M059J (cell line): ENCODE measurements around the gene CDK11B. TPM values are rescaled to one million over a fixed set of nuclear protein-coding genes. Genes with fewer than 3 reads are reported as not detected.
"Not testable (repeated sequence)": the region's sequence is repeated elsewhere in the genome, so short reads cannot be mapped to it uniquely, and the experiment has no call there.

Experiments
- DNase-seq: peaks from one replicate; pipeline ENCODE4 v3.0.0-alpha.2; 2012; ENCODE audit warnings: low read depth
- total RNA-seq: library from RNA; depleted of rRNA; stranded (reverse); fragments of >200 nt; shearing (Covaris generic); gene quantifications from 2 replicates; pipeline ENCODE4 v1.2.3, GENCODE V29; 2014; rRNA removed

The CDK11B gene
- total RNA-seq, result 7.4 and 13.2 TPM in 2 replicates

- peak; percentile 93 for DNase-seq
Observed at GRCh38 chr1:1658583-1659549, at the start of gene CDK11B. Gene CDK11B (minus strand): TSS chr1:1659004. CDS start chr1:1657485, 1,519 bp downstream.

DNA sequence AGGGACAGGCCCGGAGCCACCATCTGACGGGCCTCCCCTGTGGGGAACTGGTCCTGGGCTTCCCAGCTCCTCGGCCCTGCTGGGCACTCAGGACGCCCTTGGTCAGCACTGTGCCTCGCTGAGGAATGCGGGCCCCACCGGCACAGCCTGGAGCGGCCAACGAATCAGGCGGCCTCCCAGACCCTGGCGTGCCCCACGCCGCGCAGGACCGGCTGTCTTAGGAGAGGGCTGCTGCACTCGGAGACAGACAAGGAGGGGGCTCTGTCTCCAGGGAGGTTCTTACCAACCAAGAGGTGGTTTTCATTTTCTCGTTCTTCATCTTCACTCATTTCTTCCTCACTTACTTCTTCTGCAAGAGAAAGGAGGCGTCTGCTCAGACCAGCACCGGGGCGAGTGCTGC is 49.1 kb upstream of the CDK11B start:
- DNase-seq, result not testable (repeated sequence)

GRCh38 chr1:1707241-1707640 is 48.4 kb upstream of the CDK11B start:
- not testable (repeated sequence) for DNase-seq

DNA sequence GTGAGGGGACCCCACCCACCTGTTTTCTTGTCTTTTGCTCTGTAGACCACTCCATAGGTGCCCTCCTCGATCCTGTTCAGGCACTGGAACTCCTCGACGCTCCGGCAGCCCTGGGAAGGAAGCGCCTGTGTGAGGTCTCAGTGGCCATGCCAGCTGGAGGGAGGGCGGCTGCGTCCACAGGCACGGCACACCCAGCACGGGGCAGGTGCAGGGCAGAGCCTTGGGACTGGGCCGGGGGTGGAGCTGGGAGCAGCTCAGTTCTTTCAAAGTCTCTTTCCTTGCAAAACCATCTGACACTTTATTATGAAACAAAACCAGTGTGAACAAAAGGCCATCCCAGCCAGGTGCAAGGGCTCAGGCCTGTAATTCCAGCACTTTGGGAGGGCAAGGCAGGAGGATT is 46.8 kb upstream of the CDK11B start:
- not testable (repeated sequence) for DNase-seq

GRCh38 chr1:1704284-1704957 is 45.6 kb upstream of the CDK11B start:
- not testable (repeated sequence) for DNase-seq

- no peak for DNase-seq
Observed at GRCh38 chr1:1703796-1704195, 45.0 kb upstream of the CDK11B start.

GRCh38 chr1:1702506-1702905 is 43.7 kb upstream of the CDK11B start:
- DNase-seq, result not testable (repeated sequence)

DNA sequence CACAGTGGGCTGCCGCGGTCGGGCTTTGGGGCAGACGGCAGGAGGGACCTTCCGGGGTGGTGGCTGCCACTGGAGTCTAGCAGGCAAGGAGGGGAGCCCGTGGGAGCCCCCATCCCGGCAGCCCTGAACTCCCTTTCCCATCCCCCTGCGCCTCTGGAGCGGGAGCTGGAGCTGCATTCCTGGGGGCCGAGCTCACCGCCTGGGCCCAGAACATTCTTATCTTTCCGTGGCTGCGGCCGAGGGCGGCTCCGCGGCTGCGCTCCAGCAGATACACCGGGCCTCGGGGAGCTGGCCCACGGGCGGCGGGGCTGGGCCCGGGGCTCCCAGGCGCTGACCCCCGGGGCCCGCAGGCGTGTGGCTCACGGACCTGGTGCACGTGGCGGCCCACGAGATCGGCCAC is 41.8 kb upstream of the CDK11B start:
- not testable (repeated sequence) for DNase-seq

- not testable (repeated sequence) for DNase-seq
Observed at GRCh38 chr1:1700067-1700466, 41.3 kb upstream of the CDK11B start.

GRCh38 chr1:1699061-1699460 is 40.3 kb upstream of the CDK11B start:
- DNase-seq, result not testable (repeated sequence)

DNA sequence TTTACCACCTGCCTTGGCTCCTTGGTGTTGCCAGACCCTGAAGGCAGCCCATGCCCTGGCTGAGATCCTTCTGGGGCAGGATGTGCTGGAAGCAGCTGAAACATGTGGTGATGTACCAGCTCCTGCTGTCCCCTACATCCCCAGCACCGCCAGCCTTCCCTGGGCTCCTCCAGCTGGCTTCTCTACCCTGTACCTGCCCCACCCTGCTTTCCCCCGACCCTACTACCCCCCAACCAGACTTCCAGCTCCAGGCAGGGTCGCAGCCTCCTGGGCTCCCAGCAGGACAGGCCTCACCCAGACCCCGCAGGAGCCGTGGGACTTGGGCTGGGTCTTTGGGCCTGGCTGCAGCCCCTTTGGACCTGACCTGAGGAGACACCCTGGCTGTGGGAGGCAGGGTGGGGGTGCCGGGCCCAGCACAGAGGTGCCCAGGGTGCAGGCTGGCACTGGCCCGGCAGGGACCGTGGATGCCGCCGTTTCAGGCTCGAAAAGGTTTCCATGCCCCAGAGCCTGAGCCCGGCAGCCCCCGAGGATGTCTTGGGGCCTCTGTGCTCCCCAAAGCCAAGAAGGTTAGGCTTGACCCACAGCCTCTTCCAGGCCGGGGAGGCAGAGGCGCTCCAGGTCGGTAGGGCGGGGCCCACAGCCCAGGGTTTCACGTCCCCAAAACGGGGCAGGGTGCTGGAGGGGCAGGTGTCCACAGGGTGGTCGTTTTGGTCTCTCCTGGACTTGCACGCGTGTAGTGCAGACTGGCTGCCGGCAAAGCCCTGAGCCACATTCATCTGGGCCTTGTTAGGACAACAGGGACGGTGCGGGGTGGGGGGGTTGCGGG is 38.8 kb upstream of the CDK11B start:
- DNase-seq, result not testable (repeated sequence)

DNA sequence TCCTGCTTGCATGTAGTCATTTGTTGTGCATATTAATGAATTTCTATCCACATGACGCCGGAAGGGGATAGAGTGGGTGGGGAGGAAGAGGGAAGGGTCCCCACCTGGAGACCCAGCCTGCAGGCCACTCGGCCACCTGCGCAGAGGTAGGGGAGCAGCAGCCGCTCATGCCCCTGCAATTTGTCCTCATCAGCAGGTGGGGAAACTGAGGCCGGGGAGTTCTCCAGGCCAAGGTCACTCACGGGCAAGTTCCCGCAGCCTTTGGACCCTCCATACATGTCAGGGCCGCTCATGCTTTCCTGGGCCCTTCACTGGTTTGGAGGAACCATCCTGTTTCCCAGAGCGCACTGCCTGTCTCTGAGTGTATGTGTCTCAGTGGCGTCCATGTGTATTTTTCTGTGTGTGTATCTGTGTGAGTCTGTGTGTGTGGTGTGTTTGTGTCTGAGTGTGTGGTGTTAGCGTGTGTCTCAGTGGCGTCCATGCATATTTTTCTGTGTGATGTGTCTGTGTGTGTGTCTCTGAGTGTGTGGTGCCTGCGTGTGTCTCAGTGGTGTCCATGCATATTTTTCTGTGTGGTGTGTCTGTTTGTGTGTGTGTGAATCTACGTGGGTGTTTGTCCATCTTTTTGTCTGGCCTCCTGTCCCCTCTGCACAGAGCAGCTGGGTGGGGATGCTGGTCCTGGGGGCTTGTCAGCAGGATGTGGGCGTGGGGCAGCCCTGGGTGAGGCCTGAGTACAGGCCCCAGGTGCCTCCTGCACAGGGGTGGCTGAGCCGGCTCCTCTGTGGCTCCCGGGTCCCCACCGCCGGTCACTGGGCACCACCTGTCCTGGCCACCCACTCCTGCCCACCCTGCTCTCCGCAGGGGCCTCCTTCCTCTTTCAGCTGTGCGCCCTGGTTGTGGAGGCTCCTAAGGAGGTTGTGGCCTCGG is 37.9 kb upstream of the CDK11B start:
- DNase-seq, result not testable (repeated sequence)

GRCh38 chr1:1692714-1693647 is 34.2 kb upstream of the CDK11B start, which contains the start of gene SLC35E2B:
Gene SLC35E2B (minus strand): TSS chr1:1692795. CDS start chr1:1676699, 16,096 bp downstream.
- peak; percentile 80 for DNase-seq

GRCh38 chr1:1692324-1692713 is 33.5 kb upstream of the CDK11B start:
- peak; percentile 68 for DNase-seq

DNA sequence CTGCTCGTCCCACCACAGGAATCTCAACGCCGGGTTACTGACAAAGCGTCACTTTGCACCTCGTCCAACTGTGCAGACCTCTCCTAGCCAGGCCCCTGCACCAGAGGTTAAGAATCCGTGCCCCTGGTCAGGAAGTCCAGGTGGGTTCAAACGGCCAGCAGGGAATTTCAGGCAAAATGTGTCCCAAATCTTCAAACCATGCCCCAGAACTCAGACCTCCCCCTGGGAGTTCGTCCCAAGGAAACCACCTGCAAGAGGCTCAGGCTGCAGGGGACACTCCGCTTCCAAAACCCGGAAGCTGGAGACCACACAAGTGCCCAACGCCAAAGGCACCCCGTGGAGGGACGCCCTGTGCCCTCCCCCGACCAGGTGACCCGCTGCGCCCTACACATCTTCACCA is 32.6 kb upstream of the CDK11B start:
- DNase-seq, result not testable (repeated sequence)

DNA sequence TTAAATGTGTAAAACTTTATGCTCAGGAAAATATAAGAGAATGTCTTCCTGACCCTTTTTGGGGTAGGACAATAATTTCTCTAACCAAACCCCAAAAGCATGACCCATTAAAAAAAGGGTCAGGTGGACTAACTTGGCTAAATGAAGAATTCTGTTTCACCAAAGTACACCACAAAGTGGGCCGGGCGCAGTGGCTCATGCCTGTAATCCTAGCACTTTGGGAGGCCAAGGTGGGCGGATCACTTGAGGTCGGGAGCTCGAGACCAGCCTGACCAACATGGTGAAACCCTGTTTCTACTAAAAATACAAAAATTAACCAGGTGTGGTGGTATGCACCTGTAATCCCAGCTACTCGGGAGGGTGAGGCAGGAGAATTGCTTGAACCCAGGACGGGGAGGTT is 30.7 kb upstream of the CDK11B start:
- not testable (repeated sequence) for DNase-seq

- no peak for DNase-seq
Observed at GRCh38 chr1:1687846-1688245, 29.0 kb upstream of the CDK11B start.

DNA sequence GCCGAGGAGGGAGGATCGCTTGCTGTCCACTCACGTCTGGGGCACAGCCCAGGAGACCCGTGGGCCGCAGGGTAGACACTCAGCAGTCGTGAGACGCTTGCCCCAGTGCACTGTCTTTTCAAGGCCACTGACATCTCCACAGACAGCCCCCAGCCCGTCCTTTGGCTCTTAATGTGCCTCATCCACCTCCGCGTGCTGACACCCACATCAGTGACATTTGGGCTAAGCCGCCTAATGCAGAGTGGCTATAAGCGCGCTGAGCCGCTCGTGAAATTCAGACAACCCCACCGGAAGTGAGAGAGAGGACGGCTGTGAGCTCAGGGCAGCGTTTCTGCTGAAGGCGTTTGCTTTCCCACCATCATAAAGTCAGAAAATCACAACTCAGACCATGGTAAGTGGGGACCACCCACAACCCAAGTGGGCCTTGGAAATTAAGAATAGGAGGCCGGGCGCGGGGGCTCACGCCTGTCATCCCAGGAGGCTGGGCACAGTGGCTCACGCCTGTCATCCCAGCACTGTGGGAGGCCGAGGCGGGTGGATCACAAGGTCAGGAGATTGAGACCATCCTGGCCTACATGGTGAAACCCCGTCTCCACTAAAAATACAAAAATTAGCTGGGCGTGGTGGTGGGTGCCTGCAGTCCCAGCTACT is 25.4 kb upstream of the CDK11B start:
- DNase-seq, result no peak
